Mesodermal cell (in vitro differentiated cells): ENCODE measurements around the gene OR2Y1.
"Not testable (repeated sequence)": the region's sequence is repeated elsewhere in the genome, so short reads cannot be mapped to it uniquely, and the experiment has no call there.

ENCODE experiments used
- H3K27ac ChIP-seq: 2 replicates; pipeline ENCODE4 v1.7.0; 2013; ENCODE audit warnings: mild to moderate bottlenecking, low read depth, low read length, moderate library complexity; ENCODE audit not compliant: severe bottlenecking
- H3K36me3 ChIP-seq: 2 replicates; pipeline ENCODE4 v1.7.1; 2013; ENCODE audit warnings: mild to moderate bottlenecking, low read length, moderate library complexity; ENCODE audit not compliant: control insufficient read depth, insufficient read depth
- H3K4me1 ChIP-seq: one replicate; pipeline ENCODE4 v1.7.1; 2013; ENCODE audit warnings: mild to moderate bottlenecking, low read length; ENCODE audit not compliant: insufficient read depth, control insufficient read depth, poor library complexity, severe bottlenecking
- H3K4me3 ChIP-seq: 2 replicates; pipeline ENCODE4 v1.7.0; 2013; ENCODE audit warnings: low read length, control low read depth, mild to moderate bottlenecking; ENCODE audit not compliant: insufficient read depth, poor library complexity, severe bottlenecking; ENCODE audit errors: extremely low read depth
- H3K9me3 ChIP-seq: 2 replicates; pipeline ENCODE4 v1.7.1; 2013; ENCODE audit warnings: mild to moderate bottlenecking, low read length, moderate library complexity; ENCODE audit not compliant: control insufficient read depth
- WGBS, 2 experiments: methylation state at CpG; one replicate each; pipeline ENCODE4 v1.1.5; 2013; ENCODE audit warnings: missing lambda C conversion rate in 2 of 2; ENCODE audit not compliant: insufficient coverage in 2 of 2; 5-methylcytosine and 5-hydroxymethylcytosine counted together

OR2Y1 gene

DNA sequence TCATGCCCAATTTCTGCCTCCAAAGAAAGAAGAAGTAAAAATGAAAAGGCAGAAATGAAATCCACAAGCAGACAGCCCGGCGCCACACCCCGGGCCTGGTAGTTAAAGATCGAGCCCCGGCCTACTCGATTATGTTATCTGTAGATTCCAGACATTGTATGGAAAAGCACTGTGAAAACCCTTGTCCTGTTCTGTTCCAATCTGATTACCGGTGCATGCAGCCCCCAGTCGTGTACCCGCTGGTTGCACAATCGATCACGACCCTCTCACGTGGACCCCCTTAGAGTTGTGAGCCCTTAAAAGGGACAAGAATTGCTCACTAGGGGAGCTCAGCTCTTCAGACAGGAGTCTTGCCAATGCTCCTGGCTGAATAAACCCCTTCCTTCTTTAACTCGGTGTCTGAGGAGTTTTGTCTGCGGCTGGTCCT is 42.1 kb upstream of the OR2Y1 start:
- H3K9me3 ChIP-seq, H3K4me3 ChIP-seq, H3K36me3 ChIP-seq, H3K27ac ChIP-seq: not testable (repeated sequence)
- WGBS, 2 experiments = 80 to 81% methylated on average over 12 to 13 of the region's 14 CpGs
- H3K4me1 ChIP-seq = peaks cover 23% of the 10 kb centered on the region

GRCh38 chr5:180779985-180780610 is 40.2 kb upstream of the OR2Y1 start:
- 79 to 82% methylated on average over 10 of the region's 10 CpGs for WGBS, 2 experiments
- H3K4me3 ChIP-seq = no peak overlapping the region
- no peak overlapping the region for H3K27ac ChIP-seq
- H3K9me3 ChIP-seq = no peaks in the 10 kb centered on the region
- H3K36me3 ChIP-seq = no peaks in the 10 kb centered on the region
- peaks cover 5% of the 10 kb centered on the region for H3K4me1 ChIP-seq

DNA sequence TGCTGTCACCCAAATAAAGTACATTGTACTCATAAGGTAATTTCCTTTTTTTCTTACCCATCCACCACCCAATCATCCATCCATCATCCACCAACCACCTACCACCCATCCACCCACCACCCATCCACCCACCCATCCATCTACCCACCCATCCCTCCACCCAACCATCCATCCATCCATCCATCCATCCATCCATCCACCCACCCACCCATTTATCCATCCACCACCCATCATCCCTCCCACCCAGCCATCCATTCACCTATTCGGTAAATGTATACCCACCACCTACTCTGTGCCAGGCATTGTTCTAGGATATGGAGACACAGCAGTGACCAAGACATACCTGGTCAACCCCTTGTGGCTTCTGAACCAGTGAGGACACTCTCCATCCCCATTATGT is 37.6 kb upstream of the OR2Y1 start:
- Histone ChIP-seq H3K4me3 (no peak overlapping the region), H3K4me1 (no peaks in the 10 kb centered on the region), H3K27ac (no peak overlapping the region), H3K9me3 (no peaks in the 10 kb centered on the region), H3K36me3 (no peaks in the 10 kb centered on the region)
- WGBS, 2 experiments = 78 to 88% methylated on average over 1 of the region's 1 CpG

DNA sequence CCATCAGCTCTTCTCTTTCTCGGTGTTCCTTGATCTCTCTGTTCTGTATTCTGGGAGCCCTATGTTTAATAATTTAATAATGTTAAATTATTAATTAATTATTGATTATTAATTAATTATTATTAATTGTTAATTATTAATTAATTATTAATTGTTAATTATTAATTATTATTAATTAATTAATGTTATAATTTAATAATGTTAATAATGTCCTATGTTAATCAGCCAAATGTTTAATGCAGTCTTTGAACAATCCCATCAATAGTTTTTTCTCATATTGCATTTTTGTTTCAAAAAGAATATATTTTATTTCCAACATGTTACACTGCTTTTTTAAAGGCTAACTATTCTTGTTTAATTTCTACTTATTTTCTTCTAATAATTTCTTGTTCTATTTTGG is 36.5 kb upstream of the OR2Y1 start:
- no peaks in the 10 kb centered on the region for H3K4me1 ChIP-seq
- H3K4me3 ChIP-seq = no peak overlapping the region
- H3K36me3 ChIP-seq = no peaks in the 10 kb centered on the region
- no CpG with 5 or more reads among the region's 1 CpG for WGBS, 2 experiments
- no peak overlapping the region for H3K27ac ChIP-seq
- H3K9me3 ChIP-seq = no peaks in the 10 kb centered on the region

- WGBS, 2 experiments = 90 to 97% methylated on average over 3 to 5 of the region's 7 CpGs
- no peak overlapping the region for H3K4me3 ChIP-seq
- H3K4me1 ChIP-seq = no peaks in the 10 kb centered on the region
- no peak overlapping the region for H3K27ac ChIP-seq
- no peaks in the 10 kb centered on the region for H3K9me3 ChIP-seq
- H3K36me3 ChIP-seq = no peaks in the 10 kb centered on the region
These were observed 35.8 kb upstream of the OR2Y1 start for GRCh38 chr5:180775624-180776023.

DNA sequence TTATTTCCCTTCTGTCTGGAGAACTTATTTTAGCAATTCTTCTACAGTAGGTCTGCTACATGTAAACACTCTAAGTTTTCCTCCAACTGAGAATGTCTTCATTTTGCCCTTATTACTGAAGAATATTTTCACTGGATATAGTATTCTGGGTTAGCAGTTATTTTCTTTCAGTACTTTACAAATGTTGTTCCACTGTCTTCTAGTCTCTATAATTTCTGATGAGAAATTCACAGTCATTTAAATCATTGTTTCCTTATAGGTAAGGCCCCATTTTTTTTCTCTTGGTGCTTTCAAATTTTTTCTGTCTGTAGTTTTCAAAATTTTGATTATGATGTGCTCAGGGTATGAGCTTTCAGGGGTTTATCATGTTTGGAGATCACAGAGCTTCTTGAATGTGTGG is 32.0 kb upstream of the OR2Y1 start:
- Histone ChIP-seq H3K36me3 (no peaks in the 10 kb centered on the region), H3K4me3 (no peak overlapping the region), H3K27ac (no peak overlapping the region), H3K9me3 (no peaks in the 10 kb centered on the region), H3K4me1 (no peaks in the 10 kb centered on the region)

GRCh38 chr5:180769821-180770220 is 30.0 kb upstream of the OR2Y1 start:
- Histone ChIP-seq H3K27ac (no peak overlapping the region), H3K4me1 (no peaks in the 10 kb centered on the region), H3K36me3 (no peaks in the 10 kb centered on the region), H3K9me3 (no peaks in the 10 kb centered on the region), H3K4me3 (no peak overlapping the region)
- WGBS, 2 experiments = 100% methylated on average over 2 of the region's 3 CpGs; no CpG with 5 or more reads in 1 of the 2 experiments

DNA sequence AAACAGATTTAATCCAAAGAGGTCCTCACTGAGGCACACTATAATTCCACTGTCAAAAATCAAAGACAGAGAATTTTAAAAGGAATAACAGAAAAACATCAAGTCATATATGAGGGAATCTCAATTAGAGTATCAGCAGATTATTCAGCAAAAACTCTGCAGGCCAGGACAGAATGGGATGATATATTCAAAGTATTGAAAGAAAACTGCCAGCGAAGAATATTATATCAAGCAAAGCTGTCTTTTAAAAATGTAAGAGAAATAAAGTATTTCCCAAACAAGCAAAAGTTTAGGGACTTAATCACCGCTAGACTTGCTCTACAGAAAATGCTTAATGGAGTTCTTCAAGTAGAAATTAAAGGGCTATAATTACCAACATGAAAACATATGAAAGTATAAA is 15.7 kb upstream of the OR2Y1 start:
- Histone ChIP-seq H3K4me3 (no peak overlapping the region), H3K36me3 (no peaks in the 10 kb centered on the region), H3K4me1 (no peaks in the 10 kb centered on the region), H3K27ac (no peak overlapping the region), H3K9me3 (no peaks in the 10 kb centered on the region)
- WGBS, 2 experiments = no CpG with 5 or more reads among the region's 2 CpGs

DNA sequence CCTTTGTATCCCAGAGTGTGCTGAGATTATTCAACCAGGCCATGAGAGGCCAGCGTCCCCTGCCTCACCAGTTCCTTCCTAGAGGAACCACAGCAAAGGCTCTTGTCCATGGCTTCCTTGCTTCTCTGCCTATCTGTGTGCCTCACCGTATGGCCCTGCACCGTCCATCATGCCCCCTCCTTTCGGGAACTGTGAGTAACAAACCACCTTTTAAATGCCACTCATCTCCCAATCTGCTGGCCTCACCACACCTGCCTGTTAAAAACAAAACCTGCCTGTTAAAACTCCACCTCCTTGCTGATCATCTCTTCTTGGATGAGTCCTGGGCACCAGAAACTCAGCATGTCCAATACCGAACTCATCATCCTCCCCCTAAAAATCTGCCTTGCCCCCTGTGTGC is 4.4 kb upstream of the OR2Y1 start:
- WGBS, 2 experiments = 69 to 82% methylated on average over 2 to 5 of the region's 5 CpGs
- H3K4me3 ChIP-seq = no peak overlapping the region

DNA sequence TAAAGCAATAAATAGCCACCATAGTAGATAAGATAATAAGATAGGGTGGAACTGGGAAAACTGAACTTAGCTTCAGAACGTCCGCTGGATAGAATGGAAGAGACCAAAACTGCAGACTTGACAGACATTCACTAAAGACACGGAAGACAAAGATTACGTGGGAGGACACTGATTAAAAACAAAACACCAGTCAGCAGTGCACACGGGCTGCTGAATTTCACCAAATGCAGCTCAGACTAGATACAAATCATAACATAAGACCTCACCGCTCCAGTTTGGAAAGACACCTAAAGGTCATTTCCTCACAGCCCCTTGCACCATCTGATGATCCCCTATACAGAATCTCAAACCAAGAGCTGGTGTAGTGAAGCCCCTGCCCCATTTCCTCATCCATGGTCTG is 2.9 kb upstream of the OR2Y1 start:
- Histone ChIP-seq H3K4me3 (no peak overlapping the region), H3K4me1 (no peaks in the 10 kb centered on the region), H3K27ac (no peak overlapping the region), H3K9me3 (no peaks in the 10 kb centered on the region), H3K36me3 (no peaks in the 10 kb centered on the region)
- WGBS, 2 experiments = 94 to 97% methylated on average over 2 to 5 of the region's 6 CpGs

More for the DNA sequence above, 4.4 kb upstream of the OR2Y1 start:
- Histone ChIP-seq H3K36me3 (no peaks in the 10 kb centered on the region), H3K27ac (no peak overlapping the region), H3K9me3 (no peaks in the 10 kb centered on the region), H3K4me1 (no peaks in the 10 kb centered on the region)

- WGBS, 2 experiments = 64% methylated on average over 3 of the region's 4 CpGs; no CpG with 5 or more reads in 1 of the 2 experiments
These were observed 1.1 kb upstream of the OR2Y1 start for GRCh38 chr5:180740953-180741352.

More at GRCh38 chr5:180740953-180741352, 1.1 kb upstream of the OR2Y1 start:
- H3K27ac ChIP-seq, H3K9me3 ChIP-seq, H3K36me3 ChIP-seq, H3K4me3 ChIP-seq, H3K4me1 ChIP-seq: not testable (repeated sequence)
